K562 treated with DMSO at 1 percent for 24 hours (cell line): Measurements from ENCODE around the gene FAM163B. TPM values are rescaled to one million over a fixed set of nuclear protein-coding genes. Genes with fewer than 3 reads are reported as not detected.

Experiments used
- total RNA-seq: library from RNA; unstranded; fragments of 300-600 nt; gene quantifications from 2 replicates; pipeline ENCODE4 v1.2.3, GENCODE V29; 2022; ENCODE audit warnings: low read depth; ENCODE audit not compliant: insufficient read depth

The FAM163B gene
- not detected in 2 replicates for total RNA-seq

GRCh38 chr9:133609311-133610098 lies at the start of gene FAM163B:
TSS of gene FAM163B (minus strand) at chr9:133609389. CDS start at chr9:133580223, 29,166 bp downstream.

GRCh38 chr9:133635533-133636531 lies 26.6 kb upstream of the FAM163B start, which contains the start of gene DBH:
TSS of gene DBH (plus strand) at chr9:133636363. CDS start at chr9:133636372, 9 bp downstream.

GRCh38 chr9:133534346-133535291 lies 74.6 kb downstream of the FAM163B start, which contains the start of gene ADAMTSL2:
TSS of gene ADAMTSL2 (plus strand) at chr9:133534704. CDS start at chr9:133536713, 2,009 bp downstream.

Other genes starting within 250 kb of the FAM163B start
- gene SURF4, start 233.3 kb downstream of the FAM163B start, total RNA-seq, result 174 and 178 TPM in 2 replicates
- 0.63 and 2.1 TPM in 2 replicates for gene STKLD1, start 233.0 kb downstream of the FAM163B start, total RNA-seq
- gene REXO4, start 191.4 kb downstream of the FAM163B start, total RNA-seq, result 28.6 and 30.7 TPM in 2 replicates
- gene ADAMTS13, start 187.0 kb downstream of the FAM163B start, total RNA-seq, result 0.79 and 1.3 TPM in 2 replicates
- gene CACFD1, start 149.4 kb downstream of the FAM163B start, total RNA-seq, result 16.9 and 18.2 TPM in 2 replicates
- 11.6 and 11.7 TPM in 2 replicates for gene SLC2A6, start 130.3 kb downstream of the FAM163B start, total RNA-seq
- not detected in 2 replicates for gene MYMK, start 84.4 kb downstream of the FAM163B start, total RNA-seq
- not detected in 2 replicates for gene ADAMTSL2, start 74.7 kb downstream of the FAM163B start, total RNA-seq
- gene DBH, start 27.0 kb upstream of the FAM163B start, total RNA-seq, result not detected in 2 replicates
- gene SARDH, start 129.0 kb upstream of the FAM163B start, total RNA-seq, result 0.17 TPM in 1 of 2 replicates, not detected in the other